Epithelial cell of proximal tubule (primary cell): ENCODE measurements around the gene ST8SIA4. TPM values are rescaled to one million over a fixed set of nuclear protein-coding genes. Genes with fewer than 3 reads are reported as not detected.

Source experiments
- DNase-seq: peaks from one replicate; pipeline ENCODE4 v3.0.0-alpha.2; 2011; ENCODE audit warnings: low read depth
- H3K4me3 ChIP-seq: 2 replicates; pipeline ENCODE4 v1.5.1; 2011; ENCODE audit warnings: low read depth, mild to moderate bottlenecking, low read length
- CTCF ChIP-seq: conservative IDR thresholded peaks from 2 replicates; pipeline ENCODE4 v1.5.1; 2012; ENCODE audit warnings: low read depth, mild to moderate bottlenecking, low read length
- total RNA-seq: library from RNA; depleted of rRNA; stranded (reverse); fragments of >200 nt; gene quantifications from 2 replicates; pipeline ENCODE4 v1.2.3, GENCODE V29; 2015

The ST8SIA4 gene
- total RNA-seq, 1 donor from 2014 or later: 0.12 TPM

GRCh38 chr5:100842080-100842479, 61.0 kb downstream of the ST8SIA4 start:
- TF ChIP-seq CTCF: no peak

DNA sequence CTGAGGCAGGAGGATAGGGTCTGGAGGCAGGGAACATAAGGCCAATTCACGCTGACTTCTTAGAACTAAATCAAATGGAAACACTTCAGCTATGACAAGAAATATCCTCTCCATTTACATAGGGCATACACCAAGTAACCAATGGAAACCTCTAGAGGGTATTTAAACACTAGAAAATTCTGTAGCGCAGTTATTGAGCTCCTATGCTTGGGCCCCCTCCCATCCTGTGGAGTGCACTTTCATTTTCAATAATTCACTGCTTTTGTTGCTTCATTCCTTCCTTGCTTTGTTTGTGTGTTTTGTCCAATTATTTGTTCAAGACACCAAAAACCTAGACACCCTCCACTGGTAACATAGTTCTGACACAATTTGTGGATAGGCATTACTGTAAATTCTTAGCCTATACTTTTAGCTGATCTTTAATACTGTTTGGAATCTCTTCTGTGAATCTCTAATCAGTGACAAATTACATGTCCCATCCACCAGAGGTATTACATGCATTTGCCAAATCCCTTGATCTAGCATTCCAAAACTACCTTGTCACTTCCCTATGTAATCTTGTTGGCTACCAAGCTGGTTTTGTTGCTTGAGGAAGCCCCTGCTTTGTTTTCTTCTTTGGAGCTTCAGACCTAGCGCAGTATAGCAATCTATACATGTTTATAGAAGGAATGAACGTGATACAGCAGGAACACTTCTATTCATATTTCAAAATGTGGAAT, 61.6 kb downstream of the ST8SIA4 start:
- TF ChIP-seq CTCF: no peak
- DNase-seq: no peak
- H3K4me3 ChIP-seq: no peak overlapping the region

More at GRCh38 chr5:100842080-100842479, 61.0 kb downstream of the ST8SIA4 start:
- no peak overlapping the region for H3K4me3 ChIP-seq
- DNase-seq: no peak

- H3K4me3 ChIP-seq: no peak overlapping the region
- DNase-seq: no peak
- TF ChIP-seq CTCF: no peak
Measured at GRCh38 chr5:100840789-100841188, 62.3 kb downstream of the ST8SIA4 start.

DNA sequence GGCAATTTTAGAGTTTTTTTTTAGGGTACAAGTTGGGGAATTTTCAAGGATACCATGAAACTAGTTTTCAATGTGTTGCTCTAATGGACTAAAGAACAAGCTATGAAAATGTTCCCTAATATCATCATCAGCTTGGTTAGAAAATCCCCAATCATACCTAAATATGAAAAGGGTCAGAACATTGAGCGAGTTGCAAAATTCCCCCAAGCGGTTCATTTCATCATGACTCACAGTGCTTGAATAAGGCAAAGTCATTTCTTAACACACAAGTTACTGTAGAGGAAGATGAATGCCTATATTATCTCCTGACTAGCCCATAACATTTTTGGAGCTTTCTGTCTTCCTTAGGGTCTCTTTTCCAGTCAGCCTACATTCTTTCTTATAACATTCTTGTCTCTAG, 62.7 kb downstream of the ST8SIA4 start:
- H3K4me3 ChIP-seq: no peak overlapping the region
- DNase-seq: no peak
- no peak for TF ChIP-seq CTCF

GRCh38 chr5:100838048-100838473, 65.0 kb downstream of the ST8SIA4 start:
- TF ChIP-seq CTCF: no peak
- H3K4me3 ChIP-seq: no peak overlapping the region
- no peak for DNase-seq

GRCh38 chr5:100834519-100834918, 68.6 kb downstream of the ST8SIA4 start:
- H3K4me3 ChIP-seq: no peak overlapping the region
- no peak for TF ChIP-seq CTCF
- no peak for DNase-seq
